ENCODE data around the gene SMCP.

SMCP gene

GRCh38 chr1:152871731-152872126, 6.4 kb upstream of the SMCP start:
- no peaks in the 10 kb centered on the region for H3K4me1 ChIP-seq (ENCODE audit: low read length)
- H3K4me2 ChIP-seq (ENCODE audit: low read length): no peak overlapping the region
- H3K9me3 ChIP-seq (ENCODE audit: insufficient read depth, low read length): no peaks in the 10 kb centered on the region
- no peak overlapping the region for H3K4me3 ChIP-seq (ENCODE audit: low read length)
- no peak overlapping the region for H3K27ac ChIP-seq (ENCODE audit: low read length)
- no peak overlapping the region for H3K9ac ChIP-seq (ENCODE audit: low read length)
- peaks cover 53% of the 10 kb centered on the region for H3K27me3 ChIP-seq (ENCODE audit: low read depth, low read length)
- H3K36me3 ChIP-seq (replicated peaks; ENCODE audit: low read depth, low read length): no peaks in the 10 kb centered on the region
- no peaks in the 10 kb centered on the region for H3K79me2 ChIP-seq (ENCODE audit: low read length)
- no peaks in the 10 kb centered on the region for H4K20me1 ChIP-seq (ENCODE audit: insufficient read depth, low read length)
- no peak overlapping the region for H2AFZ ChIP-seq (ENCODE audit: low read depth, low read length)
- TF ChIP-seq CTCF (IDR thresholded peaks at IDR 0.05; ENCODE audit: low read depth, low read length) (no peak), EZH2phosphoT487 (IDR thresholded peaks at IDR 0.05; ENCODE audit: low read depth) (no peak)

- no peak overlapping the region for H3K4me2 ChIP-seq (ENCODE audit: low read length)
- no peak overlapping the region for H3K27ac ChIP-seq (ENCODE audit: low read length)
Measured at GRCh38 chr1:152873495-152873894, 4.6 kb upstream of the SMCP start.

GRCh38 chr1:152876827-152877226, 1.3 kb upstream of the SMCP start:
- H3K27ac ChIP-seq (ENCODE audit: low read length): no peak overlapping the region
- peaks cover 39% of the 10 kb centered on the region for H3K27me3 ChIP-seq (ENCODE audit: low read depth, low read length)
- H3K4me2 ChIP-seq (ENCODE audit: low read length): no peak overlapping the region
- no peaks in the 10 kb centered on the region for H3K4me1 ChIP-seq (ENCODE audit: low read length)
- H2AFZ ChIP-seq (ENCODE audit: low read depth, low read length): no peak overlapping the region
- H3K4me3 ChIP-seq (ENCODE audit: low read length): no peak overlapping the region
- H3K79me2 ChIP-seq (ENCODE audit: low read length): no peaks in the 10 kb centered on the region
- no peaks in the 10 kb centered on the region for H3K9me3 ChIP-seq (ENCODE audit: insufficient read depth, low read length)
- no peak overlapping the region for H3K9ac ChIP-seq (ENCODE audit: low read length)
- TF ChIP-seq EZH2phosphoT487 (IDR thresholded peaks at IDR 0.05; ENCODE audit: low read depth): no peak
- TF ChIP-seq CTCF (IDR thresholded peaks at IDR 0.05; ENCODE audit: low read depth, low read length): no peak
- no peaks in the 10 kb centered on the region for H4K20me1 ChIP-seq (ENCODE audit: insufficient read depth, low read length)
- no peaks in the 10 kb centered on the region for H3K36me3 ChIP-seq (replicated peaks; ENCODE audit: low read depth, low read length)

More at GRCh38 chr1:152873495-152873894, 4.6 kb upstream of the SMCP start:
- Histone ChIP-seq H3K4me1 (ENCODE audit: low read length) (no peaks in the 10 kb centered on the region), H2AFZ (ENCODE audit: low read depth, low read length) (no peak overlapping the region), H3K36me3 (replicated peaks; ENCODE audit: low read depth, low read length) (no peaks in the 10 kb centered on the region), H3K79me2 (ENCODE audit: low read length) (no peaks in the 10 kb centered on the region), H3K27me3 (ENCODE audit: low read depth, low read length) (peaks cover 43% of the 10 kb centered on the region), H3K9ac (ENCODE audit: low read length) (no peak overlapping the region), H3K4me3 (ENCODE audit: low read length) (no peak overlapping the region), H3K9me3 (ENCODE audit: insufficient read depth, low read length) (no peaks in the 10 kb centered on the region), H4K20me1 (ENCODE audit: insufficient read depth, low read length) (no peaks in the 10 kb centered on the region)
- TF ChIP-seq EZH2phosphoT487 (IDR thresholded peaks at IDR 0.05; ENCODE audit: low read depth): no peak
- no peak for TF ChIP-seq CTCF (IDR thresholded peaks at IDR 0.05; ENCODE audit: low read depth, low read length)

- no peaks in the 10 kb centered on the region for H3K36me3 ChIP-seq (replicated peaks; ENCODE audit: low read depth, low read length)
- H3K4me3 ChIP-seq (ENCODE audit: low read length): no peak overlapping the region
- H3K27ac ChIP-seq (ENCODE audit: low read length): no peak overlapping the region
- no peaks in the 10 kb centered on the region for H4K20me1 ChIP-seq (ENCODE audit: insufficient read depth, low read length)
- H2AFZ ChIP-seq (ENCODE audit: low read depth, low read length): no peak overlapping the region
- H3K4me2 ChIP-seq (ENCODE audit: low read length): no peak overlapping the region
- H3K79me2 ChIP-seq (ENCODE audit: low read length): no peaks in the 10 kb centered on the region
- H3K9ac ChIP-seq (ENCODE audit: low read length): no peak overlapping the region
- H3K9me3 ChIP-seq (ENCODE audit: insufficient read depth, low read length): no peaks in the 10 kb centered on the region
- TF ChIP-seq CTCF (IDR thresholded peaks at IDR 0.05; ENCODE audit: low read depth, low read length) (no peak), EZH2phosphoT487 (IDR thresholded peaks at IDR 0.05; ENCODE audit: low read depth) (no peak)
- peaks cover 9% of the 10 kb centered on the region for H3K4me1 ChIP-seq (ENCODE audit: low read length)
- peaks cover 34% of the 10 kb centered on the region for H3K27me3 ChIP-seq (ENCODE audit: low read depth, low read length)
Measured at GRCh38 chr1:152879559-152880198, 1.6 kb downstream of the SMCP start.
